ENCODE results near the gene IL3.

Gene IL3

GRCh38 chr5:132073231-132074013 lies 13.0 kb downstream of the IL3 start, which contains the start of gene CSF2:
TSS of gene CSF2 (plus strand) at chr5:132073789. CDS start at chr5:132073824, 35 bp downstream.
- TF ChIP-seq, protein P1, sequence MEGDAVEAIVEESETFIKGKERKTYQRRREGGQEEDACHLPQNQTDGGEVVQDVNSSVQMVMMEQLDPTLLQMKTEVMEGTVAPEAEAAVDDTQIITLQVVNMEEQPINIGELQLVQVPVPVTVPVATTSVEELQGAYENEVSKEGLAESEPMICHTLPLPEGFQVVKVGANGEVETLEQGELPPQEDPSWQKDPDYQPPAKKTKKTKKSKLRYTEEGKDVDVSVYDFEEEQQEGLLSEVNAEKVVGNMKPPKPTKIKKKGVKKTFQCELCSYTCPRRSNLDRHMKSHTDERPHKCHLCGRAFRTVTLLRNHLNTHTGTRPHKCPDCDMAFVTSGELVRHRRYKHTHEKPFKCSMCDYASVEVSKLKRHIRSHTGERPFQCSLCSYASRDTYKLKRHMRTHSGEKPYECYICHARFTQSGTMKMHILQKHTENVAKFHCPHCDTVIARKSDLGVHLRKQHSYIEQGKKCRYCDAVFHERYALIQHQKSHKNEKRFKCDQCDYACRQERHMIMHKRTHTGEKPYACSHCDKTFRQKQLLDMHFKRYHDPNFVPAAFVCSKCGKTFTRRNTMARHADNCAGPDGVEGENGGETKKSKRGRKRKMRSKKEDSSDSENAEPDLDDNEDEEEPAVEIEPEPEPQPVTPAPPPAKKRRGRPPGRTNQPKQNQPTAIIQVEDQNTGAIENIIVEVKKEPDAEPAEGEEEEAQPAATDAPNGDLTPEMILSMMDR (IDR thresholded peaks at IDR 0.05; ENCODE audit: insufficient read depth, low read depth, low read length, missing control alignments) = no peak
- no peak for DNase-seq (ENCODE audit: low read depth)
- H3K4me3 ChIP-seq (ENCODE audit: low read depth, low read length) = no peak within 1 kb of the TSS

GRCh38 chr5:132074091-132074771 lies 13.8 kb downstream of the IL3 start:
- TF ChIP-seq, protein P1 (IDR thresholded peaks at IDR 0.05; ENCODE audit: insufficient read depth, low read depth, low read length, missing control alignments) = no peak
- H3K4me3 ChIP-seq (ENCODE audit: low read depth, low read length) = no peak overlapping the region
- DNase-seq (ENCODE audit: low read depth) = no peak

DNA sequence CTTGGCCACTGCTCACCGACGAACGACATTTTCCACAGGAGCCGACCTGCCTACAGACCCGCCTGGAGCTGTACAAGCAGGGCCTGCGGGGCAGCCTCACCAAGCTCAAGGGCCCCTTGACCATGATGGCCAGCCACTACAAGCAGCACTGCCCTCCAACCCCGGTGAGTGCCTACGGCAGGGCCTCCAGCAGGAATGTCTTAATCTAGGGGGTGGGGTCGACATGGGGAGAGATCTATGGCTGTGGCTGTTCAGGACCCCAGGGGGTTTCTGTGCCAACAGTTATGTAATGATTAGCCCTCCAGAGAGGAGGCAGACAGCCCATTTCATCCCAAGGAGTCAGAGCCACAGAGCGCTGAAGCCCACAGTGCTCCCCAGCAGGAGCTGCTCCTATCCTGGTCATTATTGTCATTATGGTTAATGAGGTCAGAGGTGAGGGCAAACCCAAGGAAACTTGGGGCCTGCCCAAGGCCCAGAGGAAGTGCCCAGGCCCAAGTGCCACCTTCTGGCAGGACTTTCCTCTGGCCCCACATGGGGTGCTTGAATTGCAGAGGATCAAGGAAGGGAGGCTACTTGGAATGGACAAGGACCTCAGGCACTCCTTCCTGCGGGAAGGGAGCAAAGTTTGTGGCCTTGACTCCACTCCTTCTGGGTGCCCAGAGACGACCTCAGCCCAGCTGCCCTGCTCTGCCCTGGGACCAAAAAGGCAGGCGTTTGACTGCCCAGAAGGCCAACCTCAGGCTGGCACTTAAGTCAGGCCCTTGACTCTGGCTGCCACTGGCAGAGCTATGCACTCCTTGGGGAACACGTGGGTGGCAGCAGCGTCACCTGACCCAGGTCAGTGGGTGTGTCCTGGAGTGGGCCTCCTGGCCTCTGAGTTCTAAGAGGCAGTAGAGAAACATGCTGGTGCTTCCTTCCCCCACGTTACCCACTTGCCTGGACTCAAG lies 14.6 kb downstream of the IL3 start:
- DNase-seq (ENCODE audit: low read depth) = no peak
- no peak overlapping the region for H3K4me3 ChIP-seq (ENCODE audit: low read depth, low read length)
- TF ChIP-seq, protein P1 (IDR thresholded peaks at IDR 0.05; ENCODE audit: insufficient read depth, low read depth, low read length, missing control alignments) = no peak

- DNase-seq (ENCODE audit: low read depth) = no peak
- no peak overlapping the region for H3K4me3 ChIP-seq (ENCODE audit: low read depth, low read length)
- TF ChIP-seq, protein P1 (IDR thresholded peaks at IDR 0.05; ENCODE audit: insufficient read depth, low read depth, low read length, missing control alignments) = no peak
These were observed 15.2 kb downstream of the IL3 start for GRCh38 chr5:132075719-132076077.

GRCh38 chr5:132076202-132076830 lies 15.9 kb downstream of the IL3 start:
- no peak overlapping the region for H3K4me3 ChIP-seq (ENCODE audit: low read depth, low read length)
- TF ChIP-seq, protein P1 (IDR thresholded peaks at IDR 0.05; ENCODE audit: insufficient read depth, low read depth, low read length, missing control alignments) = no peak
- no peak for DNase-seq (ENCODE audit: low read depth)

DNA sequence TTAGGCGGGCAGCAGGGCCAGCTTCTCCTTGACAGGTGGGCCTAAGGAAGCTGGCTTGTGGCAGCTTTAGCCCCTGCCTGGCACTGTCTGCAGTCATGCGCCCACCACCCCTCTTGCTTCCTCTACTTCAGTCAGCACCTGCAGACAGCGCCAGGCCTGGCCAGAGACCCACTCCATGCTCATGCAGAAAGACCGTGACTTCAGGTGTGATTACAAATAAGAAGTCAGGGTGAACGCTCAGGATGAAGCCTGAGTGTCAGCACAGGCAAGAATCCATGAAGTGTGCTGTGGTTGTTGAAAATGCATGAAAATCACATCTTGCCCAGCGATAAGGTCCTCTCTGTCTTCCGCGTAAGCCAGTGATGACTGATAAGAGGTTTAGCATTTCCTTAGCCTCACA lies 16.5 kb downstream of the IL3 start:
- no peak overlapping the region for H3K4me3 ChIP-seq (ENCODE audit: low read depth, low read length)
- DNase-seq (ENCODE audit: low read depth) = no peak
- TF ChIP-seq, protein P1 (IDR thresholded peaks at IDR 0.05; ENCODE audit: insufficient read depth, low read depth, low read length, missing control alignments) = no peak
